Stimulated activated CD4-positive, alpha-beta T cell treated with anti-CD3 and anti-CD28 coated beads, TNF-alpha, amount 100 ng/mL, for 4 hours (primary cell): Measurements from ENCODE around the gene FER.

ENCODE experiments used
- DNase-seq, 3 experiments: peaks; one replicate each; pipeline ENCODE4 v3.0.0-alpha.2; 2020; ENCODE audit warnings: low read depth in 3 of 3

FER gene

GRCh38 chr5:109177227-109177626 lies 429.5 kb downstream of the FER start:
- DNase-seq = no peak

GRCh38 chr5:109177782-109178181 lies 430.1 kb downstream of the FER start:
- DNase-seq = no peak

GRCh38 chr5:109180668-109181067 lies 433.0 kb downstream of the FER start:
- no peak for DNase-seq

GRCh38 chr5:109186759-109187158 lies 439.1 kb downstream of the FER start:
- no peak for DNase-seq

- DNase-seq = no peak
Observed at GRCh38 chr5:109191153-109191558, 443.5 kb downstream of the FER start.

- no peak for DNase-seq
Observed at GRCh38 chr5:109192027-109192426, 444.3 kb downstream of the FER start.

GRCh38 chr5:109192555-109193281 lies 445.0 kb downstream of the FER start:
- no peak for DNase-seq

- DNase-seq = no peak
Observed at GRCh38 chr5:109195667-109196066, 448.0 kb downstream of the FER start.

- no peak for DNase-seq
Observed at GRCh38 chr5:109196087-109196822, 448.6 kb downstream of the FER start.

GRCh38 chr5:109196823-109197160 lies 449.1 kb downstream of the FER start:
- no peak for DNase-seq

GRCh38 chr5:109199289-109199688 lies 451.6 kb downstream of the FER start:
- DNase-seq = no peak

GRCh38 chr5:109199799-109200620 lies 452.3 kb downstream of the FER start:
- no peak for DNase-seq

GRCh38 chr5:109215040-109215439 lies 467.3 kb downstream of the FER start:
- no peak for DNase-seq

GRCh38 chr5:109218818-109219217 lies 471.1 kb downstream of the FER start:
- no peak for DNase-seq

- no peak for DNase-seq
Observed at GRCh38 chr5:109223531-109223930, 475.8 kb downstream of the FER start.

GRCh38 chr5:109224276-109224882 lies 476.7 kb downstream of the FER start:
- DNase-seq = no peak

- no peak for DNase-seq
Observed at GRCh38 chr5:109225716-109226625, 478.3 kb downstream of the FER start.

GRCh38 chr5:109230369-109230768 lies 482.7 kb downstream of the FER start:
- no peak for DNase-seq

- no peak for DNase-seq
Observed at GRCh38 chr5:109231331-109231730, 483.6 kb downstream of the FER start.

- no peak for DNase-seq
Observed at GRCh38 chr5:109234381-109234780, 486.7 kb downstream of the FER start.

GRCh38 chr5:109239456-109239855 lies 491.8 kb downstream of the FER start:
- no peak for DNase-seq
